ENCODE results near the gene ANKRD52.
"Not testable (repeated sequence)": the region's sequence is repeated elsewhere in the genome, so short reads cannot be mapped to it uniquely, and the experiment has no call there.

ANKRD52 gene

DNA sequence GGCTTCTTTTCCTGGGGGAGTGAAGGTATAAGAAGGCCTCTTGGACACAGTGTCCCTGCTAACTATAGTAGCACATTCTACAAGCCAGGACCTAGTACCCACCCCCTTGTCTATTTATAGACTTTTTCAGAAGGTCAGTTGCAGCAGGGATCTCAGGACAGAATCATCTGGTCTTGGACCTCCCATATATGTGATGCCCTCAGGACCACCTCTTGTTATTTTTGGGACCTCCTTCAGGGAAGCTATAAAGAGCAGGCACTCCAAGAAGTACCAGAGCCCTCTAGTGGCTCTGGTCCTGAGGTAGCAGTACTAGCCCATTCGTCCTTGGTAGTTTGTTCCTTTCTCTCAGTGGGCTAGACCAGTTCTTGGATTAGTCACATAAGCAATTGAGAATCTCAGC, 12.8 kb upstream of the ANKRD52 start:
- DNase-seq: no peak

DNA sequence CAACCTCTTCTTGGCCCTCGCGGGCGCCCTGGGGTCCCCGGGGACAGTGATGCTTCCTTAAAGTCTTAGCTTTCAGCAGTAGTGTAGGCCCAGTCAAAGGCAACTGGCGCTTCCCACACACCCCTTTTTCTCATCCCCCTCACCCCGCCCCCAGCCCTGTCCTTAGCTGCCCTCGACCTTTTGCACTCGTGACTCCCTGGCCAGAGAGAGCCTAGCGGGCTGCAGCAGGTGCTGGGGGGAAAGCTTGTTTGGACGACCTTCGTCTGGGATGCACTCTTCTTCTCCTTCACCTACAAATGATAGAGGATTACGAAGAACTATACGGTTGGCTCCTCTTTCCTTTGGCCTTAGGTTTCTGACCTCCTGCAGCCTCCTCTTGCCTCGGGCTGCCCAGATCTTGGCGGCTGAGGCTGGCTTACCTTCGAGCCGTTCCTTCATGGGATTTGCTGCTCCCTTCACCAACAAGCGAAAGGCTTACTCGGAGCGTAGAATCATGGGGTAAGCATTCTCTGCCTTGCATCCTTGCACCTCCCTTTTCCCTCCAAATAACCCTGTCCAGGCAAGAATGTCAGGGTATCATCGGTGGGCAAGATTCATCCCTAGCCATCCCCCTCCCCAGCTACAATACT, 9.4 kb upstream of the ANKRD52 start:
- DNase-seq: no peak

DNA sequence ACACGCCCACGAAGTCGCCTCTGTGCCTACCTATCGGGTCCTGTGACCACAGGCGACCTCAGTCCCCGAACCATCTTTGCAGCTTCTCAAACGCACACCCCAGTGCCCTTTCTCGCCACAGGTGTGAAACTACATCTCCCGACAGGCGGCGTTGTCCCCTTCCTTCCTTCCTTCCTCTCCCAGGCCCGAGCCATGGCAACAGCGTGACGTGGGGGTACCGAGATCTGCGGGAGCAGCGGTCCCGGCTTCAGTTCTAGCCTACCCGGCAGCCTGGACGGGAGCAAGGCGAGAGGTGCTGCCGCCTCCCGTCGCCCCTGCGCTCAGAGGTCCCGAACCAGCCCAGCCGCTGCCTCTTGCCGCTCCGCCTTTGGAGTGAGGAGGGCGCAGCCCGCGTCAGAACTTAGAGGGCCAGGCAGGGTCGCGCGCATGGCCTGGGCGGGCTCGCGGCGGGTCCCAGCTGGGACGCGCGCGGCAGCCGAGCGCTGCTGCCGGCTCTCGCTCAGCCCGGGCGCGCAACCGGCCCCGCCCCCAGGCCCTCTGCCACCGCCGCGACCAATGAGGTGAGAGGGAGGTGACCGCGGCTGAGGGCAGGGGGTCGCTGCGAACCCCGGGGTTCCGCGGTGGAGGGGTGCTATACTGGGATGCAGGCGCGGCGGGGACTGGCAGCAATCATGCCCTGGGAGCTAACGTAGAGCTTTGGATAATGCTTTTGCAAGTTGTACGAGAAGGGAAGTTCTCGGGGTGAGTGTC, 8.7 kb upstream of the ANKRD52 start, which contains the start of gene COQ10A:
COQ10A (plus strand) TSS at position 250 of the 750 bp plus-strand sequence; CDS start at position 427, 177 bp downstream.
- DNase-seq: peak; percentile 73 to 77

- not testable (repeated sequence) for DNase-seq
These were observed 8.0 kb upstream of the ANKRD52 start for GRCh38 chr12:56266068-56266692.

DNA sequence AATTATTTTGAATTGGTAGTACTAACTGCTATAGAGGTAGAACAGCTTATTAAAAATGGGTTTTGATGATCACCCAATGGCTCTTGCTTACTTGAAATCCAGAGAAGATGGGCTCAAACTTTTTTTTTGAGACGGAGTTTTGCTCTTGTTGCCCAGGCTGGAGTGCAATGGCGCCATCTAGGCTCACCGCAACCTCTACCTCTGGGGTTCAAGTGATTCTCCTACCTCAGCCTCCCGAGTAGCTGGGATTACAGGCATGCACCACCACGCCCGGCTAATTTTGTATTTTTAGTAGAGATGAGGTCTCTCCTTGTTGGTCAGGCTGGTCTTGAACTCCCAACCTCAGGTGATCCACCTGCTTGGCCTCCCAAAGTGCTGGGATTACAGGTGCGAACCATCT, 4.8 kb upstream of the ANKRD52 start:
- DNase-seq: not testable (repeated sequence)

- no peak for DNase-seq
These were observed 3.5 kb upstream of the ANKRD52 start for GRCh38 chr12:56261503-56262232.

DNA sequence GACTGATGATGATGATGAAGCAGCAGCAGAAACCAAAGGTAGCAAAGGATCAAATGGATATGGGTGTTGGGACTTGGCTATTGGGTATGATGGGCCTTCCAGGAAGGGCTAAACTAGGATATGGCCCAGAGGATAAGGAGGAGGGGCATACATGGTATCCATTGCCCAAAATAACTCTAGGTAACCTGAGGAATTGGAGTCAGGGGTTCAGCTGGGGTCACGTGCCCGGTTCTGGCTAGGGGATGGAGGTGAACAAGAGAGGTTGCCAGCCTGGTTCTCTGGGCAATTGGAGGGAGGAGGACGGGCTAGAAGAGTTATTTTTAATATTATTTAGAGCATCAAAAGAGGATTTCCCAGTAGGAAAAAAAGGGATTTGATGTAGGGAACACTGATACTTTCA, 2.7 kb upstream of the ANKRD52 start:
- DNase-seq: no peak

DNA sequence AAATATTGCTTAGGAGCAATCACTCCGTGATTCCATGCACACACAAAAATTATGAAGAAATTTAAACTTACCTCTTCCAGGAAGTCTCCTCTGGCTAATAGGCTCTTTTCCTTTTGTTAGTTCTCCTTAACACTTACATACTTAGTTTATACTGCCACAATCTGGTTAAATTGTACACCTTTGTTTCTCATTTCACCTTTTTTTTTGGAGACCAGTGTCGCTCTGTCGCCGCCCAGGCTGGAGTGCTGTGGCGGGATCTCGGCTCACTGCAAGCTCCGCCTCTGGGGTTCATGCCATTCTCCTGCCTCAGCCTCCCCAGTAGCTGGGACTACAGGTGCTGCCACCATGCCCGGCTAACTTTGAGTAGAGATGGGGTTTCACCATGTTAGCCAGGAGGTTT, 2.2 kb upstream of the ANKRD52 start:
- no peak for DNase-seq

- no peak for DNase-seq
These were observed 618 bp upstream of the ANKRD52 start for GRCh38 chr12:56258820-56259183.

- DNase-seq: no peak
These were observed 605 bp downstream of the ANKRD52 start for GRCh38 chr12:56257491-56258067.

DNA sequence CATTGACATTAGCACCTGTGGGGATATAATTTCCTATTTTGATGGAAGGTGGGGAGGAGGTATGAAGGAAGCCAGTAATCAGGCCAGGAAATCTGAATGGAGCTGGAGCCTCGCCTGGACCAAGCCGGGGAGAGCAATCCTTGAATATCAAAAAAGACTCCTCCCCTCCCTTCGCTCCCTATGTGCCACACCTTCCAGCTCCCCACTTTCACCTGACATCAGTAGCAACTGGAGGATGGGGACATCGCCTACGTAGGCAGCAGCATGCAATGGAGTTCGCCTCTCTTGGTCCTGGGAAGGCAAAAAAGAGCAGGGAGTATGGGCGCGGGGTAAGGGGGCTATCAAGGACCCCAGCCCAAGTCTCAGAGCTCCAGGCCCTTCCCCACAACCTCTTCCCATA, 1.1 kb downstream of the ANKRD52 start:
- no peak for DNase-seq

- no peak for DNase-seq
These were observed 1.7 kb downstream of the ANKRD52 start for GRCh38 chr12:56256326-56256960.

- DNase-seq: no peak
These were observed 2.5 kb downstream of the ANKRD52 start for GRCh38 chr12:56255671-56256070.

GRCh38 chr12:56253091-56253490, 5.1 kb downstream of the ANKRD52 start:
- no peak for DNase-seq

GRCh38 chr12:56252649-56253048, 5.5 kb downstream of the ANKRD52 start:
- no peak for DNase-seq

GRCh38 chr12:56248711-56249110, 9.5 kb downstream of the ANKRD52 start:
- DNase-seq: no peak

DNA sequence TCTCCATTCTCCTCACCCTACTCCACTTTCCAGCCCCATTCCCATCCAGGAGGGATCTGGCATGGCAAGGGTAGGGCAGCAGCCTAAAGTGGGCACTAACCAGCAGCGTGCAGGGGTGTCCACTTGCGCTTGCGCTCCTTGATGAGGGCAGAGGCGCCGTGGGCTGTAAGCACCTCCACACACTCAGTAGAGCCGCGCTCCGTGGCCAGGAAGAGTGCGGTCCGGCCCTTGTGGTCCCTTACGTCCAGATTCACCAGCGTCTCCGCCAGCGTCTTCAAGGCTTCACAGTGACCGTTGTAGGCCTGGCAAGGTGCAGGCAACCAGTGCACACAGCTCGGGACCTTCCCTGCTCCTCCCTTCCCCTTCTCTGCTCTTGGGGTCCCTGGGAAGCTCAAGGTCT, 10.3 kb downstream of the ANKRD52 start:
- DNase-seq: no peak

DNA sequence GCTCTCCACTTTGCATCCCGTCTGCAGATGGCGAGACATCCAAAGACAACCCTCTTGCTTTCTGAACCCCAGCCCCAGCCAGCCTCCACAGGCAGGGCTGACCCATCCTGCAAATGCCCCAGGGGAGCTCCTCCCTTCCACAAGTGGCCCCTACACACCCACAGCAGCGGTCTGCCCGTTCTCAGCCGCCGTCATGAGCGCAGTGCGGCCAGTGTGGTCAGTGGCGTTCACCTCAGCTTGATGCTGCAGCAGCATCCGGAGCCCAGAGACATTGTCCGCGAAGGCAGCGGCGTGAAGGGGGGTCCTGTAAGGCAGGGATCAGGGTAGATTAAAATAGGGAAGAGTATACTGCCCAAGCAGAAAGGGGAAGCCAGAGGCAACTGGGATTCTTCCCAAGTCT, 13.7 kb downstream of the ANKRD52 start:
- DNase-seq: no peak

- DNase-seq: no peak
These were observed 14.4 kb downstream of the ANKRD52 start for GRCh38 chr12:56243731-56244181.

DNA sequence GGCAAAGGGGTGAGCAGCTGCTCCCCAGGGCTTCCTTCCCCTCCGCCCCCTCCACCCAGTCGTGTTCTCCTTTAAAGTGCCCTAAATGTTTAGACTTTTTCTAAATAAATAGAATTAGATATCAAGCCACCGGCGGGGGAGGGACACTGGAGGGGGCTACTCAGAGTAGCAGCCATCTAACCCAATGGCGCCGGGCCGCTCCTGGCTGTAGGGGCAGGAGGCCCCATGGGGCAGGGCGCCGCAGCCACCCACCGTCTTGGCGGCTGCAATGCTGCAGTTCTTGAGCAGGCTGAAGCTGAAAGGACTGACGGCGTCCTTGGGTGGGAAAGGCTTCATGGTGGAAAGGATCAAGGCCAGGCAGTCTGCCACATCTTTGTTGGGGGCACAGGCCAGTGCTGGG, 15.2 kb downstream of the ANKRD52 start:
- no peak for DNase-seq

GRCh38 chr12:56241424-56242303, 16.5 kb downstream of the ANKRD52 start:
- DNase-seq: no peak

Data from stimulated activated CD4-positive, alpha-beta T cell treated with anti-CD3 and anti-CD28 coated beads, Interleukin-2, amount 100 ng/mL, for 48 hours (primary cell).